HCT116 (cell line): ENCODE data around the gene UBE2J2.

Experiments
- CEBPB ChIP-seq: IDR thresholded peaks from 2 replicates; pipeline ENCODE4 v1.6.1; 2012; ENCODE audit warnings: low read depth
- EZH2 ChIP-seq: fragments of 200-600 bp; sonication (generic); IDR thresholded peaks from 2 replicates; pipeline ENCODE4 v1.6.1; 2017; ENCODE audit warnings: antibody characterized with exemption, mixed run types
- POLR2A ChIP-seq: IDR thresholded peaks from 2 replicates; pipeline ENCODE4 v1.7.0; 2011; ENCODE audit warnings: borderline replicate concordance; ENCODE audit not compliant: insufficient read depth, insufficient read length; ENCODE audit errors: extremely low read depth
- POLR2AphosphoS5 ChIP-seq: IDR thresholded peaks from 2 replicates; pipeline ENCODE4 v1.6.1; 2011; ENCODE audit warnings: mild to moderate bottlenecking, low read depth, low read length, moderate library complexity
- ZFX ChIP-seq: fragments of 450-650 bp; IDR thresholded peaks from 2 replicates; pipeline ENCODE4 v1.6.1; 2017
- TF ChIP-seq, protein P1 (sequence below), 3 experiments: fragments of 200-600 bp in 1 of 3; sonication (generic) in 1 of 3; IDR thresholded peaks in 2 of 3; conservative IDR thresholded peaks in 1 of 3; 2 replicates each; pipeline ENCODE4 v1.5.1; 2012 to 2017; ENCODE audit warnings: low read depth in 2 of 3, low read length in 2 of 3, antibody characterized with exemption in 1 of 3, borderline replicate concordance in 1 of 3, control low read depth in 1 of 3, mild to moderate bottlenecking in 1 of 3, mixed read lengths in 1 of 3, mixed run types in 1 of 3, moderate library complexity in 1 of 3; ENCODE audit not compliant: insufficient read depth in 1 of 3

DNA sequence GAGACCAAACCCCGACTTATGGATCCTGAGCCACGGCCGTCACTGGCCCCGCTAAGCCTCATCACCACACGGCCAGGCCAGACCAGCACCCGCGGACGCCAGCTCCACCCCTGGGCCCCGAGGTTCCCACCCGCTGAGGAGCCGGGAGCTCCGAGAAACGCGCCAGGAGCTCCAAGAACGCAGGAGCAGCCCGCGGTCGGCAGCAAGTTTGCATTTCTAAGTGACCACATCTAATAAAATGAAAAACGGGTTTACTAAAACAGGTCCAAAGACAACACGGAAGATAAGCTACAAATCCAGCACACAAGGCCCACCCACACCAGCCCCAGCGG is 19.0 kb downstream of the UBE2J2 start:
- TF ChIP-seq, protein P1, sequence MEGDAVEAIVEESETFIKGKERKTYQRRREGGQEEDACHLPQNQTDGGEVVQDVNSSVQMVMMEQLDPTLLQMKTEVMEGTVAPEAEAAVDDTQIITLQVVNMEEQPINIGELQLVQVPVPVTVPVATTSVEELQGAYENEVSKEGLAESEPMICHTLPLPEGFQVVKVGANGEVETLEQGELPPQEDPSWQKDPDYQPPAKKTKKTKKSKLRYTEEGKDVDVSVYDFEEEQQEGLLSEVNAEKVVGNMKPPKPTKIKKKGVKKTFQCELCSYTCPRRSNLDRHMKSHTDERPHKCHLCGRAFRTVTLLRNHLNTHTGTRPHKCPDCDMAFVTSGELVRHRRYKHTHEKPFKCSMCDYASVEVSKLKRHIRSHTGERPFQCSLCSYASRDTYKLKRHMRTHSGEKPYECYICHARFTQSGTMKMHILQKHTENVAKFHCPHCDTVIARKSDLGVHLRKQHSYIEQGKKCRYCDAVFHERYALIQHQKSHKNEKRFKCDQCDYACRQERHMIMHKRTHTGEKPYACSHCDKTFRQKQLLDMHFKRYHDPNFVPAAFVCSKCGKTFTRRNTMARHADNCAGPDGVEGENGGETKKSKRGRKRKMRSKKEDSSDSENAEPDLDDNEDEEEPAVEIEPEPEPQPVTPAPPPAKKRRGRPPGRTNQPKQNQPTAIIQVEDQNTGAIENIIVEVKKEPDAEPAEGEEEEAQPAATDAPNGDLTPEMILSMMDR (IDR thresholded peaks at IDR 0.05 in 2 of 3, conservative IDR thresholded peaks at IDR 0.05 in 1 of 3; ENCODE audit: borderline replicate concordance in 1 of 3, insufficient read depth in 1 of 3, low read depth in 2 of 3, low read length in 2 of 3) = no peak
- no peak for TF ChIP-seq EZH2
- TF ChIP-seq ZFX = no peak
- TF ChIP-seq POLR2A = no peak
- no peak for TF ChIP-seq CEBPB
- no peak for TF ChIP-seq POLR2AphosphoS5
